ENCODE data around the gene PKD1. TPM values are rescaled to one million over a fixed set of nuclear protein-coding genes. Genes with fewer than 3 reads are reported as not detected.

Gene PKD1
- total RNA-seq, 4 donors from 2014 or later: 297 to 459 (median 366) TPM

- no peak for TF ChIP-seq EP300 (IDR thresholded peaks at IDR 0.05)
- no peak for TF ChIP-seq POLR2AphosphoS5 (IDR thresholded peaks at IDR 0.05)
- no peak for TF ChIP-seq POLR2A (IDR thresholded peaks at IDR 0.05; ENCODE audit: low read depth)
- Histone ChIP-seq H3K27me3 (no peaks in the 10 kb centered on the region), H3K4me3 (no peak overlapping the region), H3K27ac (replicated peaks in 1 of 4) (no peak overlapping the region), H3K9me3 (no peaks in the 10 kb centered on the region), H3K4me1 (peaks cover 0 to 9% (median 0%) of the 10 kb centered on the region in 4 donors), H3K36me3 (peaks cover 76 to 100% (median 92%) of the 10 kb centered on the region in 4 donors)
- DNase-seq (ENCODE audit: extremely low spot score): no peak
- WGBS: 93% methylated on average over 25 of the region's 28 CpGs
- intact Hi-C loops (cut with DNase I): no loop called here
Observed at GRCh38 chr16:2171601-2172178, 36.0 kb upstream of the PKD1 start.

GRCh38 chr16:2170587-2171435, 35.1 kb upstream of the PKD1 start:
- DNase-seq (ENCODE audit: extremely low spot score): no peak
- Histone ChIP-seq H3K36me3 (peaks cover 67 to 100% (median 91%) of the 10 kb centered on the region in 4 donors), H3K27ac (replicated peaks in 1 of 4) (peak overlapping the region; percentile 45 to 62 (median 58)), H3K4me3 (peak overlapping the region; percentile 31 to 54 (median 40)), H3K27me3 (no peaks in the 10 kb centered on the region), H3K9me3 (no peaks in the 10 kb centered on the region), H3K4me1 (peaks cover 0 to 9% (median 0%) of the 10 kb centered on the region in 4 donors)
- TF ChIP-seq POLR2AphosphoS5 (IDR thresholded peaks at IDR 0.05) (no peak), EP300 (IDR thresholded peaks at IDR 0.05) (no peak), CTCF (IDR thresholded peaks at IDR 0.05) (no peak), POLR2A (IDR thresholded peaks at IDR 0.05; ENCODE audit: low read depth) (no peak)
- intact Hi-C loops (cut with DNase I): no loop called here
- WGBS: 77% methylated on average over 24 of the region's 47 CpGs

GRCh38 chr16:2170080-2170479, 34.4 kb upstream of the PKD1 start:
- Histone ChIP-seq H3K36me3 (peaks cover 60 to 97% (median 87%) of the 10 kb centered on the region in 4 donors), H3K27ac (replicated peaks in 1 of 4) (peak overlapping the region; percentile 45 to 62 (median 58)), H3K27me3 (no peaks in the 10 kb centered on the region), H3K4me1 (peaks cover 0 to 9% (median 0%) of the 10 kb centered on the region in 4 donors), H3K9me3 (no peaks in the 10 kb centered on the region), H3K4me3 (peak overlapping the region; percentile 31 to 54 (median 40))
- no peak for DNase-seq (ENCODE audit: extremely low spot score)
- 70% methylated on average over 2 of the region's 18 CpGs for WGBS
- TF ChIP-seq POLR2A (IDR thresholded peaks at IDR 0.05; ENCODE audit: low read depth): no peak
- TF ChIP-seq POLR2AphosphoS5 (IDR thresholded peaks at IDR 0.05): peak in 1 of 2 donors; percentile 54
- intact Hi-C loops (cut with DNase I): no loop called here

- intact Hi-C loops (cut with DNase I): no loop called here
- Histone ChIP-seq H3K27me3 (no peaks in the 10 kb centered on the region), H3K4me1 (peaks cover 0 to 23% (median 11%) of the 10 kb centered on the region in 4 donors), H3K9me3 (no peaks in the 10 kb centered on the region), H3K27ac (replicated peaks in 1 of 4) (no peak overlapping the region), H3K36me3 (peaks cover 36 to 76% (median 66%) of the 10 kb centered on the region in 4 donors), H3K4me3 (no peak overlapping the region)
- WGBS: 84% methylated on average over 9 of the region's 18 CpGs
- no peak for DNase-seq (ENCODE audit: extremely low spot score)
- TF ChIP-seq POLR2AphosphoS5 (IDR thresholded peaks at IDR 0.05) (no peak), POLR2A (IDR thresholded peaks at IDR 0.05; ENCODE audit: low read depth) (no peak), CTCF (IDR thresholded peaks at IDR 0.05) (no peak)
Observed at GRCh38 chr16:2167068-2167638, 31.5 kb upstream of the PKD1 start.

- Histone ChIP-seq H3K36me3 (peaks cover 30 to 69% (median 59%) of the 10 kb centered on the region in 4 donors), H3K4me3 (no peak overlapping the region), H3K27ac (replicated peaks in 1 of 4) (no peak overlapping the region), H3K4me1 (peaks cover 0 to 30% (median 18%) of the 10 kb centered on the region in 4 donors), H3K27me3 (no peaks in the 10 kb centered on the region), H3K9me3 (no peaks in the 10 kb centered on the region)
- no peak for DNase-seq (ENCODE audit: extremely low spot score)
- intact Hi-C loops (cut with DNase I): no loop called here
- TF ChIP-seq CTCF (IDR thresholded peaks at IDR 0.05): no peak
- TF ChIP-seq POLR2A (IDR thresholded peaks at IDR 0.05; ENCODE audit: low read depth): no peak
- no peak for TF ChIP-seq POLR2AphosphoS5 (IDR thresholded peaks at IDR 0.05)
- no peak for TF ChIP-seq EP300 (IDR thresholded peaks at IDR 0.05)
- 96% methylated on average over 16 of the region's 17 CpGs for WGBS
Observed at GRCh38 chr16:2166263-2167067, 30.8 kb upstream of the PKD1 start.
